GM12878 (cell line): ENCODE measurements around the gene FGGY. TPM values are rescaled to one million over a fixed set of nuclear protein-coding genes. Genes with fewer than 3 reads are reported as not detected.

Source experiments
- ATAC-seq: fragments of 200-7000 bp; cut with Tn5 transposase; 3 replicates; pipeline ENCODE4 v1.9.1; 2020; ENCODE audit warnings: mild to moderate bottlenecking, moderate library complexity
- BruUV-seq: library from RNA; stranded (reverse); fragments of 400-500 nt; replicated peaks from 2 replicates; lab custom pipeline; 2021; lab: Mats Ljungman, UMichigan
- CTCF ChIA-PET: fragments of 300-600 bp; sonication (Branson Sonifier 250); formaldehyde crosslinking; extraction: SDS; loops from one replicate; lab custom pipeline; 2021; ENCODE audit warnings: inconsistent platforms; lab: Yijun Ruan, JAX
- POLR2A ChIA-PET: fragments of 350-600 bp; formaldehyde crosslinking; extraction: SDS; loops from one replicate; lab custom pipeline; 2021; ENCODE audit warnings: inconsistent platforms; lab: Charles Lee
- RAD21 ChIA-PET: fragments of 300-600 bp; sonication (Branson Sonifier 250); formaldehyde crosslinking; loops from one replicate; lab custom pipeline; 2023; ENCODE audit warnings: antibody characterized with exemption; ENCODE audit not compliant: unreplicated experiment; lab: Charles Lee
- SMC1A ChIA-PET: fragments of 300-600 bp; sonication (Branson Sonifier 250); formaldehyde crosslinking; loops from one replicate; lab custom pipeline; 2023; ENCODE audit not compliant: unreplicated experiment, uncharacterized antibody; lab: Charles Lee
- DNase-seq: peaks from one replicate; pipeline ENCODE4 v3.0.0-alpha.2; 2011; ENCODE audit warnings: low read depth, low spot score
- FAIRE-seq: peaks from 3 replicates; lab custom pipeline; 2011; peaks lifted over from hg19 to GRCh38; lab: Jason Lieb, UNC
- H2AFZ ChIP-seq: 2 replicates; pipeline ENCODE4 v1.6.0; 2011; ENCODE audit warnings: low read depth, low read length, control low read depth; ENCODE audit not compliant: control insufficient read depth
- H3K27ac ChIP-seq: 2 replicates; pipeline ENCODE4 v1.5.1; 2011; ENCODE audit warnings: control low read depth; ENCODE audit not compliant: control insufficient read depth, insufficient read depth
- H3K27me3 ChIP-seq, 2 experiments: replicated peaks in 1 of 2; 2 replicates each; pipeline versions ENCODE4 v1.6.0 to v1.6.1; 2011; ENCODE audit warnings: low read length in 1 of 2; ENCODE audit not compliant: control insufficient read depth in 2 of 2, insufficient read depth in 2 of 2
- H3K36me3 ChIP-seq, 2 experiments: 2 replicates each; pipeline ENCODE4 v1.5.1; 2011; ENCODE audit warnings: low read length in 1 of 2; ENCODE audit not compliant: control insufficient read depth in 2 of 2, insufficient read depth in 2 of 2
- H3K4me1 ChIP-seq: 2 replicates; pipeline ENCODE4 v1.6.1; 2011; ENCODE audit warnings: mild to moderate bottlenecking, low read length, moderate library complexity, mixed read lengths; ENCODE audit not compliant: control insufficient read depth, insufficient read depth
- H3K4me2 ChIP-seq: 2 replicates; pipeline ENCODE4 v1.6.0; 2011; ENCODE audit warnings: control low read depth; ENCODE audit not compliant: control insufficient read depth, insufficient read depth
- H3K4me3 ChIP-seq: fragments of 200-600 bp; sonication (generic); 2 replicates; pipeline ENCODE4 v1.5.1; 2016
- H3K79me2 ChIP-seq: 2 replicates; pipeline ENCODE4 v1.6.0; 2011; ENCODE audit warnings: low read length; ENCODE audit not compliant: control insufficient read depth, insufficient read depth
- H3K9ac ChIP-seq: 2 replicates; pipeline ENCODE4 v1.8.0; 2011; ENCODE audit warnings: low read length, control low read depth, mixed read lengths; ENCODE audit not compliant: control insufficient read depth, insufficient read depth
- H3K9me3 ChIP-seq: replicated peaks from 3 replicates; pipeline ENCODE4 v1.5.1; 2011; ENCODE audit warnings: mild to moderate bottlenecking, low read length; ENCODE audit not compliant: control insufficient read depth, insufficient read depth
- H4K20me1 ChIP-seq: 2 replicates; pipeline ENCODE4 v1.6.0; 2011; ENCODE audit not compliant: control insufficient read depth, insufficient read depth
- CBFB ChIP-seq: IDR thresholded peaks from 2 replicates; pipeline ENCODE4 v1.6.1; 2016; ENCODE audit warnings: antibody characterized with exemption, low read depth
- CHD4 ChIP-seq: fragments of 200-600 bp; sonication (generic); IDR thresholded peaks from 2 replicates; pipeline ENCODE4 v1.6.1; 2016; ENCODE audit warnings: mild to moderate bottlenecking
- CREM ChIP-seq: IDR thresholded peaks from 2 replicates; pipeline ENCODE4 v1.6.1; 2014; ENCODE audit warnings: antibody characterized with exemption, low read depth
- FOS ChIP-seq: IDR thresholded peaks from 3 replicates; pipeline ENCODE4 v1.6.1; 2011; ENCODE audit warnings: borderline replicate concordance; ENCODE audit not compliant: insufficient read length; ENCODE audit errors: extremely low read depth
- HDGF ChIP-seq: fragments of 450-650 bp; IDR thresholded peaks from 2 replicates; pipeline ENCODE4 v1.6.1; 2016; ENCODE audit warnings: antibody characterized with exemption
- MTA3 ChIP-seq: IDR thresholded peaks from 2 replicates; pipeline ENCODE4 v1.6.1; 2012; ENCODE audit warnings: low read length, inconsistent platforms, borderline replicate concordance
- NFYA ChIP-seq: IDR thresholded peaks from 2 replicates; pipeline ENCODE4 v1.6.1; 2011; ENCODE audit warnings: low read depth, mild to moderate bottlenecking, low read length, improper control_type of control experiment, borderline replicate concordance
- NR2C1 ChIP-seq: fragments of 450-650 bp; IDR thresholded peaks from 2 replicates; pipeline ENCODE4 v1.6.1; 2017; ENCODE audit warnings: antibody characterized with exemption, mild to moderate bottlenecking, moderate library complexity
- POLR2A ChIP-seq: IDR thresholded peaks from 2 replicates; pipeline ENCODE4 v1.6.1; 2011; ENCODE audit warnings: low read depth, mild to moderate bottlenecking, low read length
- SMAD1 ChIP-seq: fragments of 450-650 bp; IDR thresholded peaks from 2 replicates; pipeline ENCODE4 v1.6.1; 2018; ENCODE audit warnings: mild to moderate bottlenecking, low read depth; ENCODE audit not compliant: partially characterized antibody
- SREBF2 ChIP-seq: IDR thresholded peaks from 2 replicates; pipeline ENCODE4 v1.6.1; 2012; ENCODE audit warnings: mild to moderate bottlenecking, low read length
- TCF3 ChIP-seq: IDR thresholded peaks from 2 replicates; pipeline ENCODE4 v1.6.1; 2012; ENCODE audit warnings: low read depth, mild to moderate bottlenecking, low read length, borderline replicate concordance; ENCODE audit not compliant: insufficient read depth
- ZBED1 ChIP-seq: IDR thresholded peaks from 2 replicates; pipeline ENCODE4 v1.6.1; 2016; ENCODE audit warnings: borderline replicate concordance
- ZNF274 ChIP-seq: IDR thresholded peaks from one replicate; pipeline ENCODE4 v1.8.0; 2011; ENCODE audit not compliant: insufficient read length, insufficient read depth
- ZNF384 ChIP-seq: IDR thresholded peaks from 2 replicates; pipeline ENCODE4 v1.6.1; 2012; ENCODE audit warnings: low read depth, mild to moderate bottlenecking, low read length, improper control_type of control experiment, borderline replicate concordance
- WGBS: methylation state at CpG from one replicate; pipeline ENCODE4 v1.1.6; 2016; ENCODE audit warnings: low lambda C conversion rate; ENCODE audit not compliant: insufficient replicate concordance, insufficient coverage; ENCODE audit errors: missing lambda C conversion rate; 5-methylcytosine and 5-hydroxymethylcytosine counted together
- in situ Hi-C: fragments of 300-500 bp; cut with MboI; formaldehyde crosslinking; loops from 9 replicates; pipeline ENCODE4 v1.14.3; 2018; ENCODE audit warnings: mixed read lengths
- intact Hi-C: fragments of 100-400 bp; cut with micrococcal nuclease; formaldehyde crosslinking; loops from one replicate; pipeline ENCODE4 v1.14.2; 2022; ENCODE audit not compliant: unreplicated experiment
- polyA plus RNA-seq, 11 experiments: library from polyadenylated mRNA; depleted of rRNA in 4 of 11; unstranded in 6 of 11; stranded (reverse) in 5 of 11; fragments of >200 nt; fragmentation: Nextera tagmentation in 4 of 11; fragmentation: Illumina TruSeq in 1 of 11; extraction: Ambion mirVana in 4 of 11; extraction: Trizol in 1 of 11; gene quantifications; 1 replicate in 1 of 11; 2 replicates in 10 of 11; pipeline versions ENCODE4 v1.2.1 to v1.2.3, GENCODE V29; 2011 to 2016; ENCODE audit warnings: inconsistent platforms in 2 of 11, missing spikeins in 2 of 11, low read depth in 1 of 11
- total RNA-seq, 4 experiments: library from RNA; depleted of rRNA in 3 of 4; stranded (reverse); fragments of >200 nt in 3 of 4; fragmentation: Illumina TruSeq in 1 of 4; extraction: Trizol in 1 of 4; gene quantifications; 2 replicates each; pipeline versions ENCODE4 v1.2.1 to v1.2.3, GENCODE V29; 2013 to 2021
- TF ChIP-seq, protein P1 (sequence below): fragments of 450-650 bp; formaldehyde crosslinking; IDR thresholded peaks from 2 replicates; pipeline ENCODE4 v1.4.0; 2020; ENCODE audit warnings: mild to moderate bottlenecking, moderate library complexity
- TF ChIP-seq, protein P2 (sequence below): fragments of 450-650 bp; IDR thresholded peaks from 2 replicates; pipeline ENCODE4 v1.6.1; 2018; ENCODE audit warnings: mild to moderate bottlenecking, low read depth, moderate library complexity; ENCODE audit not compliant: partially characterized antibody
- TF ChIP-seq, protein P3 (sequence below): fragments of 450-650 bp; IDR thresholded peaks from 2 replicates; pipeline ENCODE4 v1.6.1; 2016; ENCODE audit warnings: mild to moderate bottlenecking

The FGGY gene
- total and polyA plus RNA-seq, 10 of the 15 experiments (the other 5 are each of a cell fraction or from before 2014, with no cell fraction given), result 6.2 to 11.9 (median 7.5) TPM

DNA sequence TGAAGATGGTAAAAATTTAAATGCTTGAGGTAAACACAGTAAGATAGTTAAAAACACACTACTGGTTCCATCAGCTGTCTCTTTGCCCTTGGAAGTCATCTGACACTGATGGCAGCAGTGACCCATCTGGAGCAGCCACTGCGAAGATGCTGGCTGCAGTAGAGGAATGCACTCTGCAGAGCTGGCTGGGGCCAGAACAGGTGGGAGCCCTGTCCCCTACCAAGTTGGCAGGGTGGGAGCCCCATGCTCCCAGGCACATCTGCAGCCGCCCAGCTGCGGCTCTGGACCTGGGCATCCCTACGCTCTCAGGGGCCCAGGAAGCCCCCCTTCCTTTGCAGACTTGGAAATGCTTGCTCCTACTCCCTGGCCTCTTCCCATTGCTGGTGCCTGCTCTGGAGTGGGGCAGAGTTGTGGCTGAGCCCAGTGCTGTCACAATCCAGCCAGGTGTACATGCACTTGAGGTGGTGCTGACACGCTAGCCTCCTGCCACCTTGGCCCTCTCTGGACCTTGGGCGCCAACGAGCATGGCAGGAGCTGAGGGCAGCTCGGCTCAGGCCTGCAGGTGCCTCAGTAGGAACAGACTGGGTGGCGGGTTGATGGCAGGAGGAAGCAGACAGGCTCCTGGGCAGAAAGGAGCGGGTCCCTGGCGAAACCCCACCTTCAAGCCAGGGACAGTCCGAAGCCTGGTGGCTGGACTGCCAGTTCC is 227.0 kb downstream of the FGGY start:
- H3K4me2 ChIP-seq, result no peak overlapping the region
- H2AFZ ChIP-seq, result no peak overlapping the region
- no peaks in the 10 kb centered on the region for H3K36me3 ChIP-seq
- H3K27me3 ChIP-seq, result no peaks in the 10 kb centered on the region
- H3K79me2 ChIP-seq, result no peaks in the 10 kb centered on the region
- FAIRE-seq (no peak), ATAC-seq (no peak), DNase-seq (no peak)
- intact Hi-C loops (no loop called here), in situ Hi-C loops (no loop called here)
- POLR2A ChIA-PET, result no interaction called here
- no TSS peak for BruUV-seq
- no peaks in the 10 kb centered on the region for H3K9me3 ChIP-seq
- H4K20me1 ChIP-seq, result no peaks in the 10 kb centered on the region
- no peak overlapping the region for H3K9ac ChIP-seq
- SMC1A ChIA-PET, result interaction anchor here (0.6 kb wide), 1 partner anchor 176 kb away, joined by 3 read pairs; no protein-coding TSS in a partner anchor
- H3K4me1 ChIP-seq, result no peaks in the 10 kb centered on the region
- RAD21 ChIA-PET, result interaction anchor here (1.6 kb wide), 1 partner anchor 175 kb away, joined by 3 read pairs; no protein-coding TSS in a partner anchor
- CTCF ChIA-PET, result interaction anchor here (1.1 kb wide), 1 partner anchor 175 kb away, joined by 3 read pairs; no protein-coding TSS in a partner anchor
- no peak overlapping the region for H3K4me3 ChIP-seq
- WGBS, result 80% methylated on average over 12 of the region's 12 CpGs
- H3K27ac ChIP-seq, result no peak overlapping the region
- TF ChIP-seq HDGF (no peak), MTA3 (no peak), ZBED1 (no peak), CHD4 (no peak), NFYA (no peak), ZNF274 (no peak), SMAD1 (no peak), ZNF384 (no peak), POLR2A (no peak), NR2C1 (no peak), TCF3 (no peak), CBFB (no peak), SREBF2 (no peak), FOS (no peak), CREM (no peak)
- TF ChIP-seq, protein P1, sequence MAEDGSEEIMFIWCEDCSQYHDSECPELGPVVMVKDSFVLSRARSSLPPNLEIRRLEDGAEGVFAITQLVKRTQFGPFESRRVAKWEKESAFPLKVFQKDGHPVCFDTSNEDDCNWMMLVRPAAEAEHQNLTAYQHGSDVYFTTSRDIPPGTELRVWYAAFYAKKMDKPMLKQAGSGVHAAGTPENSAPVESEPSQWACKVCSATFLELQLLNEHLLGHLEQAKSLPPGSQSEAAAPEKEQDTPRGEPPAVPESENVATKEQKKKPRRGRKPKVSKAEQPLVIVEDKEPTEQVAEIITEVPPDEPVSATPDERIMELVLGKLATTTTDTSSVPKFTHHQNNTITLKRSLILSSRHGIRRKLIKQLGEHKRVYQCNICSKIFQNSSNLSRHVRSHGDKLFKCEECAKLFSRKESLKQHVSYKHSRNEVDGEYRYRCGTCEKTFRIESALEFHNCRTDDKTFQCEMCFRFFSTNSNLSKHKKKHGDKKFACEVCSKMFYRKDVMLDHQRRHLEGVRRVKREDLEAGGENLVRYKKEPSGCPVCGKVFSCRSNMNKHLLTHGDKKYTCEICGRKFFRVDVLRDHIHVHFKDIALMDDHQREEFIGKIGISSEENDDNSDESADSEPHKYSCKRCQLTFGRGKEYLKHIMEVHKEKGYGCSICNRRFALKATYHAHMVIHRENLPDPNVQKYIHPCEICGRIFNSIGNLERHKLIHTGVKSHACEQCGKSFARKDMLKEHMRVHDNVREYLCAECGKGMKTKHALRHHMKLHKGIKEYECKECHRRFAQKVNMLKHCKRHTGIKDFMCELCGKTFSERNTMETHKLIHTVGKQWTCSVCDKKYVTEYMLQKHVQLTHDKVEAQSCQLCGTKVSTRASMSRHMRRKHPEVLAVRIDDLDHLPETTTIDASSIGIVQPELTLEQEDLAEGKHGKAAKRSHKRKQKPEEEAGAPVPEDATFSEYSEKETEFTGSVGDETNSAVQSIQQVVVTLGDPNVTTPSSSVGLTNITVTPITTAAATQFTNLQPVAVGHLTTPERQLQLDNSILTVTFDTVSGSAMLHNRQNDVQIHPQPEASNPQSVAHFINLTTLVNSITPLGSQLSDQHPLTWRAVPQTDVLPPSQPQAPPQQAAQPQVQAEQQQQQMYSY (CRISPR knock-in tag), result no peak
- TF ChIP-seq, protein P2, sequence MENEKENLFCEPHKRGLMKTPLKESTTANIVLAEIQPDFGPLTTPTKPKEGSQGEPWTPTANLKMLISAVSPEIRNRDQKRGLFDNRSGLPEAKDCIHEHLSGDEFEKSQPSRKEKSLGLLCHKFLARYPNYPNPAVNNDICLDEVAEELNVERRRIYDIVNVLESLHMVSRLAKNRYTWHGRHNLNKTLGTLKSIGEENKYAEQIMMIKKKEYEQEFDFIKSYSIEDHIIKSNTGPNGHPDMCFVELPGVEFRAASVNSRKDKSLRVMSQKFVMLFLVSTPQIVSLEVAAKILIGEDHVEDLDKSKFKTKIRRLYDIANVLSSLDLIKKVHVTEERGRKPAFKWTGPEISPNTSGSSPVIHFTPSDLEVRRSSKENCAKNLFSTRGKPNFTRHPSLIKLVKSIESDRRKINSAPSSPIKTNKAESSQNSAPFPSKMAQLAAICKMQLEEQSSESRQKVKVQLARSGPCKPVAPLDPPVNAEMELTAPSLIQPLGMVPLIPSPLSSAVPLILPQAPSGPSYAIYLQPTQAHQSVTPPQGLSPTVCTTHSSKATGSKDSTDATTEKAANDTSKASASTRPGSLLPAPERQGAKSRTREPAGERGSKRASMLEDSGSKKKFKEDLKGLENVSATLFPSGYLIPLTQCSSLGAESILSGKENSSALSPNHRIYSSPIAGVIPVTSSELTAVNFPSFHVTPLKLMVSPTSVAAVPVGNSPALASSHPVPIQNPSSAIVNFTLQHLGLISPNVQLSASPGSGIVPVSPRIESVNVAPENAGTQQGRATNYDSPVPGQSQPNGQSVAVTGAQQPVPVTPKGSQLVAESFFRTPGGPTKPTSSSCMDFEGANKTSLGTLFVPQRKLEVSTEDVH, result no peak
- TF ChIP-seq, protein P3, sequence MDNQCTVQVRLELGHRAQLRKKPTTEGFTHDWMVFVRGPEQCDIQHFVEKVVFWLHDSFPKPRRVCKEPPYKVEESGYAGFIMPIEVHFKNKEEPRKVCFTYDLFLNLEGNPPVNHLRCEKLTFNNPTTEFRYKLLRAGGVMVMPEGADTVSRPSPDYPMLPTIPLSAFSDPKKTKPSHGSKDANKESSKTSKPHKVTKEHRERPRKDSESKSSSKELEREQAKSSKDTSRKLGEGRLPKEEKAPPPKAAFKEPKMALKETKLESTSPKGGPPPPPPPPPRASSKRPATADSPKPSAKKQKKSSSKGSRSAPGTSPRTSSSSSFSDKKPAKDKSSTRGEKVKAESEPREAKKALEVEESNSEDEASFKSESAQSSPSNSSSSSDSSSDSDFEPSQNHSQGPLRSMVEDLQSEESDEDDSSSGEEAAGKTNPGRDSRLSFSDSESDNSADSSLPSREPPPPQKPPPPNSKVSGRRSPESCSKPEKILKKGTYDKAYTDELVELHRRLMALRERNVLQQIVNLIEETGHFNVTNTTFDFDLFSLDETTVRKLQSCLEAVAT, result no peak
